OCI-LY7 (cell line): ENCODE results near the gene KCNQ2. TPM values are rescaled to one million over a fixed set of nuclear protein-coding genes. Genes with fewer than 3 reads are reported as not detected.

ENCODE experiments used
- BruUV-seq: library from RNA; stranded (reverse); fragments of 400-500 nt; replicated peaks from 2 replicates; lab custom pipeline; 2021; lab: Mats Ljungman, UMichigan
- CTCF ChIA-PET: fragments of 300-600 bp; sonication (Branson Sonifier 250); formaldehyde crosslinking; loops from one replicate; lab custom pipeline; 2022; ENCODE audit warnings: antibody characterized with exemption; ENCODE audit not compliant: unreplicated experiment; lab: Charles Lee
- POLR2A ChIA-PET: fragments of 300-600 bp; sonication (Branson Sonifier 250); formaldehyde crosslinking; loops from one replicate; lab custom pipeline; 2022; ENCODE audit warnings: antibody characterized with exemption; lab: Charles Lee
- DNase-seq: peaks from one replicate; pipeline ENCODE4 v3.0.0-alpha.2; 2015; ENCODE audit warnings: low spot score
- H2AFZ ChIP-seq: fragments of 200-600 bp; sonication (generic), shearing (Covaris generic); 2 replicates; pipeline ENCODE4 v1.6.1; 2014; ENCODE audit warnings: mild to moderate bottlenecking, antibody characterized with exemption, low read length, moderate library complexity
- H3K27ac ChIP-seq: fragments of 200-600 bp; sonication (generic); 2 replicates; pipeline ENCODE4 v1.5.1; 2014; ENCODE audit warnings: mixed run types, low read depth, mild to moderate bottlenecking, moderate library complexity, low read length, inconsistent platforms; ENCODE audit not compliant: poor library complexity, severe bottlenecking
- H3K36me3 ChIP-seq: fragments of 200-600 bp; sonication (generic); 2 replicates; pipeline ENCODE4 v1.6.1; 2014; ENCODE audit warnings: mild to moderate bottlenecking, antibody characterized with exemption, low read length, moderate library complexity, mixed read lengths; ENCODE audit not compliant: insufficient read depth
- H3K4me1 ChIP-seq: fragments of 200-600 bp; sonication (generic); 2 replicates; pipeline ENCODE4 v1.5.1; 2014; ENCODE audit warnings: mild to moderate bottlenecking, low read length; ENCODE audit not compliant: insufficient read depth, poor library complexity, severe bottlenecking
- H3K4me2 ChIP-seq: fragments of 200-600 bp; sonication (generic); 2 replicates; pipeline ENCODE4 v1.6.1; 2014; ENCODE audit warnings: mild to moderate bottlenecking, low read length
- H3K4me3 ChIP-seq: fragments of 200-600 bp; sonication (generic); 2 replicates; pipeline ENCODE4 v1.5.1; 2014; ENCODE audit warnings: mild to moderate bottlenecking, low read depth, low read length; ENCODE audit not compliant: poor library complexity, severe bottlenecking
- H3K79me2 ChIP-seq: fragments of 200-600 bp; sonication (generic); 2 replicates; pipeline ENCODE4 v1.6.1; 2016; ENCODE audit warnings: low read depth, mild to moderate bottlenecking, low read length, moderate library complexity, mixed read lengths; ENCODE audit not compliant: insufficient read depth
- H3K9me2 ChIP-seq: fragments of 200-600 bp; sonication (generic); 2 replicates; pipeline ENCODE4 v1.6.1; 2016; ENCODE audit warnings: mild to moderate bottlenecking, low read length, mixed read lengths; ENCODE audit not compliant: insufficient read depth
- H3K9me3 ChIP-seq: fragments of 200-600 bp; sonication (generic); 2 replicates; pipeline ENCODE4 v1.6.1; 2014; ENCODE audit warnings: mild to moderate bottlenecking, mixed run types, low read length, mixed read lengths
- H4K20me1 ChIP-seq: fragments of 200-600 bp; sonication (generic); 2 replicates; pipeline ENCODE4 v1.6.1; 2014; ENCODE audit warnings: mild to moderate bottlenecking, antibody characterized with exemption, low read length, moderate library complexity, mixed read lengths; ENCODE audit not compliant: insufficient read depth
- CTCF ChIP-seq: fragments of 200-600 bp; sonication (generic); conservative IDR thresholded peaks from 2 replicates; pipeline ENCODE4 v1.5.1; 2014; ENCODE audit warnings: mild to moderate bottlenecking, antibody characterized with exemption, low read length, moderate library complexity, mixed read lengths
- EZH2phosphoT487 ChIP-seq: fragments of 200-600 bp; sonication (generic); IDR thresholded peaks from 2 replicates; pipeline ENCODE4 v1.6.1; 2018; ENCODE audit warnings: low read depth, borderline replicate concordance, mild to moderate bottlenecking, mixed run types, antibody characterized with exemption, low read length, moderate library complexity, mixed read lengths
- intact Hi-C: fragments of 100-400 bp; cut with micrococcal nuclease; formaldehyde crosslinking; loops from one replicate; pipeline ENCODE4 v1.10.0; 2022; ENCODE audit not compliant: unreplicated experiment
- total RNA-seq, 2 experiments: library from RNA; depleted of rRNA in 1 of 2; stranded (reverse); fragments of >200 nt in 1 of 2; shearing (Covaris generic) in 1 of 2; gene quantifications; 2 replicates each; pipeline ENCODE4 v1.2.3, GENCODE V29; 2014 to 2022

KCNQ2 gene
- total RNA-seq, 2 experiments from 2014 or later, result not detected

- no peak for TF ChIP-seq CTCF
- Histone ChIP-seq H3K4me2 (no peak overlapping the region), H3K27ac (no peak overlapping the region), H2AFZ (no peak overlapping the region), H3K4me1 (no peaks in the 10 kb centered on the region), H4K20me1 (no peaks in the 10 kb centered on the region), H3K9me2 (no peaks in the 10 kb centered on the region), H3K36me3 (no peaks in the 10 kb centered on the region), H3K4me3 (no peak overlapping the region), H3K9me3 (no peaks in the 10 kb centered on the region), H3K79me2 (no peaks in the 10 kb centered on the region)
- ChIA-PET POLR2A (no interaction called here), CTCF (no interaction called here)
- no peak for DNase-seq
- intact Hi-C loops, result no loop called here
- no TSS peak for BruUV-seq
These were observed 19.3 kb upstream of the KCNQ2 start for GRCh38 chr20:63491635-63492230.

GRCh38 chr20:63491078-63491477 is 18.6 kb upstream of the KCNQ2 start:
- Histone ChIP-seq H4K20me1 (no peaks in the 10 kb centered on the region), H3K9me3 (no peaks in the 10 kb centered on the region), H3K27ac (no peak overlapping the region), H2AFZ (no peak overlapping the region), H3K4me1 (no peaks in the 10 kb centered on the region), H3K9me2 (no peaks in the 10 kb centered on the region), H3K36me3 (no peaks in the 10 kb centered on the region), H3K4me3 (no peak overlapping the region), H3K79me2 (no peaks in the 10 kb centered on the region), H3K4me2 (no peak overlapping the region)
- DNase-seq, result no peak
- ChIA-PET POLR2A (no interaction called here), CTCF (no interaction called here)
- intact Hi-C loops, result no loop called here
- no TSS peak for BruUV-seq
- TF ChIP-seq CTCF, result no peak
- TF ChIP-seq EZH2phosphoT487, result no peak

DNA sequence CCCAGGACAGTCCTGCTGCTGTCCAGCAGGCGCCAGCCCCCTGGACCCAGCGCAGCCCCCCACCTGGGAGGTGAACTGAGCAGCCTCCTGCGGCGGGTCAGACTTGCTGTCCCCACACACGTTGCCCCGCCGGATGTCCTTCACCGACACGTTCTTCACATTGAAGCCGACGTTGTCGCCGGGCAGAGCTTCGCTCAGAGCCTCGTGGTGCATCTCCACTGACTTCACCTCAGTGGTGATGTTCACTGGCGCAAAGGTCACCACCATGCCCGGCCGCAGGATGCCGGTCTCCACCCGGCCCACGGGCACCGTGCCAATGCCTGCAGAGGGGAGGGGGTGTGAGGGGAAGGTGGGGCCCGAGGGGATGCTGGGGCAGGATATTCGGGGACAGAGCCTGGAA is 18.0 kb upstream of the KCNQ2 start:
- POLR2A ChIA-PET, result no interaction called here
- no peak for TF ChIP-seq CTCF
- no peak for TF ChIP-seq EZH2phosphoT487
- Histone ChIP-seq H3K27ac (no peak overlapping the region), H3K4me3 (no peak overlapping the region), H3K4me2 (no peak overlapping the region), H3K36me3 (no peaks in the 10 kb centered on the region), H2AFZ (no peak overlapping the region), H3K79me2 (no peaks in the 10 kb centered on the region), H3K9me3 (no peaks in the 10 kb centered on the region), H3K9me2 (no peaks in the 10 kb centered on the region), H3K4me1 (no peaks in the 10 kb centered on the region), H4K20me1 (no peaks in the 10 kb centered on the region)
- no peak for DNase-seq
- CTCF ChIA-PET, result no interaction called here
- BruUV-seq, result no TSS peak
- intact Hi-C loops, result no loop called here
